ENCODE results near the gene RNU6-1.
A peak's percentile ranks its signal among the peaks of the same experiment; 100 is the strongest.

RNU6-1 gene

DNA sequence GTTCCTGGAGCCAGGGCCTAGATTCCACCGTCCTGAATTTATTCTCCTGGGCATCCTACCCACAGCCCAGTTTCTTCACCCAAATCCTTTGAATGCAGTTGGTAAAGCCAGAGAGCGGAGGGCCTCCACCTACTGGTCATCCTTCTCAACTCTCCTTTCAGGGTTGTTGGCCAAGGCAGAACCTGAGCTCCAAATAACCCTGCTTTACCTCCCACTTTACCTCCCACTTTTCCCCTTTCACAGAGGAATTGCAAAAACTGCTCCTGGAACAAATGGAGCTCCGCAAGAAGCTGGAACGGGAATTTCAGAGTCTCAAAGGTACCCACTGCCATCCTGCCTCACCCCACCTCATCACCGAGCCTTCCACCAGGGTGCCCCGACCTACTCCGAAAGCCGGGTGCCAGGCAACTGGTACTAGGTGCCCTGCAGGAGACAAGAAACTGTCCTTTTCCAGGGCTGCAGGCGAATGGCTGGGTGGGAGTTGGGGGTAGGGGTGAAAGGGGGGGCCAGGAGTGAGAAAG, 7.8 kb downstream of the RNU6-1 start:
- TF ChIP-seq, protein P1, sequence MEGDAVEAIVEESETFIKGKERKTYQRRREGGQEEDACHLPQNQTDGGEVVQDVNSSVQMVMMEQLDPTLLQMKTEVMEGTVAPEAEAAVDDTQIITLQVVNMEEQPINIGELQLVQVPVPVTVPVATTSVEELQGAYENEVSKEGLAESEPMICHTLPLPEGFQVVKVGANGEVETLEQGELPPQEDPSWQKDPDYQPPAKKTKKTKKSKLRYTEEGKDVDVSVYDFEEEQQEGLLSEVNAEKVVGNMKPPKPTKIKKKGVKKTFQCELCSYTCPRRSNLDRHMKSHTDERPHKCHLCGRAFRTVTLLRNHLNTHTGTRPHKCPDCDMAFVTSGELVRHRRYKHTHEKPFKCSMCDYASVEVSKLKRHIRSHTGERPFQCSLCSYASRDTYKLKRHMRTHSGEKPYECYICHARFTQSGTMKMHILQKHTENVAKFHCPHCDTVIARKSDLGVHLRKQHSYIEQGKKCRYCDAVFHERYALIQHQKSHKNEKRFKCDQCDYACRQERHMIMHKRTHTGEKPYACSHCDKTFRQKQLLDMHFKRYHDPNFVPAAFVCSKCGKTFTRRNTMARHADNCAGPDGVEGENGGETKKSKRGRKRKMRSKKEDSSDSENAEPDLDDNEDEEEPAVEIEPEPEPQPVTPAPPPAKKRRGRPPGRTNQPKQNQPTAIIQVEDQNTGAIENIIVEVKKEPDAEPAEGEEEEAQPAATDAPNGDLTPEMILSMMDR (IDR thresholded peaks at IDR 0.05), result peak; percentile 45; the same call in 1 of the 2 replicates

DNA sequence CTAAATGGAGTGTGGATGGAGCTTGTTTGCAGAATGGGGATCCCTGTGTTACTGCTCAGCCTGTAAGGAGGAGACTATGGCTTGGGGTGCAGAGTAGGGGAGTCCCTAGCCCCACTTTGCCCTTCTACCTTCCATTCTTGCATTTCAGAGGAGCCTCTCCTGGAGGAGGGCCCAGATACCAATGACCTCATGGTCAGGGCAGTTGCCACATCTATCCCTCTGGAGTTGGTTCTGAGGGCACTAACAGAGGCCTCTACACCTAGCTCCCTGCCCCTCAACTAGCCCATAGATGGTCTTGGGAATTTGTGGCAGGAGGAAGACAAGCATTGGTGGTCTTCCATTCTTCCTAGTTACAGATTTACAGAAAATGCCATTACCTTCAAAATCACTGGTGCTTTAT, 8.5 kb downstream of the RNU6-1 start:
- TF ChIP-seq, protein P1 (IDR thresholded peaks at IDR 0.05), result no peak

DNA sequence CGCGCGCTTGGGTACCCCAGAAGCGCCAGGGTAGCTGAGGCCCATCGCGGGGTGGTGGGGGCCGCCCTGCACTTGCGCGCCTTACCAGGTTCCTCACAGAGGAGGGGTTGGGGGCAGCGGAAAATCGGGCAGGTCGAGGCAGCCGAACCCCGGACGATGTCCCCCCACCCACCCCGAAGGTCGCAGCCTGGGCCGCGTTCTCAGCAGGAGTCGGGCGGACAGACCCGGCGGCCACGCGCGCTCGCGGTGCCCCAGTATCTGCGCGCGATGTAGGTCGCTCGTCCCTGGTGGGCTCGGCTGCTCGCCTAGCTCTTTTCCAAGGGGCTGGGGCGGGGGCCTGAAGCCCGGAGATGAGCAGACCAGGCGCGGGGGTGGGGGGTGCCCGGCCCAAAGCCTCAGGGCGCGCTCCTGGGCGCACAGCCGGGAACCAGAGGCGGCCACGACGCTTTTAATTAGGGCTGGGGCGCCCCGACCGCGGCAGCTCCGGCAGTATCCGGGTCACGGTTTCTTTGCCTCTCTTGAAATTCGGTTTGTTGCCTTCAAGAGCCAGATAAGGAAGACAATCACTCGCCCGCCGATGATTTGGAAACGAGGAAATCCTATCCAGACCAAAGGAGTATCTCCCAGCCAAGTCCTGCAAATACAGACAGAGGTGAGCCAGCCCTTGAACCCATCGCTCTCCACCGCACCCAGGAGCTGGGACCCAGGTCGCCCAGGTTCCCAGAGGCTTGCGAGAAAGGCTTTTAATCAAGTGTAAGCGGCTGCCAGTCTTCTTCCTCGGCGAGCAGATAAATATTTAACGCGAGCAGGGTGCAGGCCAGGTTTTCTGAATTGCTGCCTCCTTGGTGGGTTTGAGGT, 10.0 kb downstream of the RNU6-1 start:
- TF ChIP-seq, protein P1 (IDR thresholded peaks at IDR 0.05), result no peak

DNA sequence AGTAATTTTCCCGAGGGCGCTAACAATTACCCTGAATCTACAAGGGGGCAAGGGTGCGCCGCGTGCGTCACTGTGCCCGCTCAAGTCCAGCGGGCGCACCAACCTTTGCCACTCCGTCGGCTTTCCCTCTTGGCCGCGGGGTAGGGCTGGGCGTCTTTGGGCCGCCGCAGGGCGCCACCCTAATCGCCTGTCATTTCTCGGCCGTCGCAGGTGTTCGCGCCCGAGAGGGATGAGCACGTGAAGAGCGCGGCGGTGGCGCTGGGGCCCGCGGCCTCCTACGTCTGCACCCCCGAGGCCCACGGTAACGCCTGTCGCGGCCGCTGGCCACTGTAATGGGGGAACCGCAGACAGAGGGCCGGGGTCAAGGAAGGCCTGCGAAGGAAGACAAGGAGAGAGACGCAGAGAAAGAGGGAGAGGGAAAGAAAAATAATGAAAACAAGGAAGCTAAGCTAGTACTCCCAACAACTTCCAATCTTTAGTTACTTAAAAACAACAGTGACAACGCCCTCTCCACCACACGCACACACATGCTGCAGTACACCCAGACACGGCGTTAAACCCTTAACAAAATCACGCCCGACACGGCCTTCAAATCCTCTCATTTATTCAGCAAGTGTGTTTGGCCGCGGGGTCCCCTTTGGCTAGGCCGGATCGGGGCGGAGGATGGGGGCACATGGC, 10.7 kb downstream of the RNU6-1 start:
- TF ChIP-seq, protein P1 (IDR thresholded peaks at IDR 0.05), result no peak

DNA sequence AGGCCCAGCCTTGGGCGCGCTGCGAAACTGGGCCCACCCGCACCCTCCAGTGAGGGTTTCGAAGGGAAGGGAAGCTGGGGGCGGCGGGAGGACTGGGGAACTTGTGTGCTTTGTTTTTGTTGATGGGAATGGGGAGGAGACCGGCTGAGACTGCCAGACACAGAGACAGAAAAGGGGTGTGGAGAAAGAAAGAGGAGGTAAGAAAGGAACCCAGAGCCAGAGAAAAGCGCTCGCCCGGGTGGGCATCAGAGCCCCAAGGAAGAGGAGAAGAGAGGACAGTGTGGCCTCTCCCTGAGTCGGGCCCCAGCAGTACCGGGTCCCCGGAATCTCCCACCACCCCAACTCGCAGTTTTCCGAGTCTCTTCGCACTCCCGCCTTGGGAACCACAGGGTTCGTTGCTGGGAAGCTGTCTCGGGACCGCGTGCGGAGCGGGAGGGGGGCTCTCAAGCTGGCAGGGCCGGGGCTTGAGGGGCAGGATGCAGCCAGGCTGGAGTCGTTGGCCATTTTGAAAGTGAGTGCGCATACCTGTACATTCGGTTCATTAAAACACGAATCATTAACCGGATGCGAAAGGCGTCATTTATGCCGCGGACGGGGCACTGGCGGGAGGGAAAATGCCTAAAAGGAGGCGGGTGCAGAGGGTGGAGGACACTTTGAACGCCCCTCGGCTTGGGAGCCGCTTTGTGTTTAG, 11.4 kb downstream of the RNU6-1 start:
- TF ChIP-seq, protein P1 (IDR thresholded peaks at IDR 0.05), result no peak

DNA sequence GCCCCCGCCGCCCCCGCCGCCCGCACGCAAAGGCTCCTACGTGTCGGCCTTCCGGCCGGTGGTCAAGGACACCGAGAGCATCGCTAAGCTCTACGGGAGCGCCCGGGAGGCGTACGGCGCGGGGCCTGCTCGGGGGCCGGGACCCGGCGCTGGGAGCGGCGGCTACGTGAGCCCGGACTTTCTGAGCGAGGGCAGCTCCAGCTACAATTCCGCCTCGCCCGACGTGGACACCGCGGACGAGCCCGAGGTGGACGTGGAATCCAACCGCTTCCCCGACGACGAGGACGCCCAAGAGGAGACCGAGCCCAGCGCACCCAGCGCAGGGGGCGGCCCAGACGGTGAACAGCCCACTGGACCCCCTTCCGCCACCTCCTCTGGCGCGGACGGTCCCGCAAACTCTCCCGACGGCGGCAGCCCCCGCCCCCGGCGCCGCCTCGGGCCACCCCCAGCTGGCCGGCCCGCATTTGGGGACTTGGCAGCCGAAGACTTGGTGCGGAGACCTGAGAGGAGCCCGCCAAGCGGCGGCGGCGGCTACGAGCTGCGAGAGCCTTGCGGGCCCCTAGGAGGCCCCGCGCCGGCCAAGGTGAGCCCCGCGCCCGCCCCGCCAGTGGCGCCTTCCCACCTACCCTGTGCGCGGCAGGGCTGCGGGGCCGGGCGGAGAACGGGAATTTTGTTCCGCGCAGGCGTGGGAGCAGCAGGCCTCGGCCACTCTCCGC, 12.1 kb downstream of the RNU6-1 start:
- TF ChIP-seq, protein P1 (IDR thresholded peaks at IDR 0.05), result no peak
